Measurements from ENCODE around the gene THBS1. TPM values are rescaled to one million over a fixed set of nuclear protein-coding genes. Genes with fewer than 3 reads are reported as not detected.

THBS1 gene
- total RNA-seq, 1 experiment from 2014 or later = 393 TPM

DNA sequence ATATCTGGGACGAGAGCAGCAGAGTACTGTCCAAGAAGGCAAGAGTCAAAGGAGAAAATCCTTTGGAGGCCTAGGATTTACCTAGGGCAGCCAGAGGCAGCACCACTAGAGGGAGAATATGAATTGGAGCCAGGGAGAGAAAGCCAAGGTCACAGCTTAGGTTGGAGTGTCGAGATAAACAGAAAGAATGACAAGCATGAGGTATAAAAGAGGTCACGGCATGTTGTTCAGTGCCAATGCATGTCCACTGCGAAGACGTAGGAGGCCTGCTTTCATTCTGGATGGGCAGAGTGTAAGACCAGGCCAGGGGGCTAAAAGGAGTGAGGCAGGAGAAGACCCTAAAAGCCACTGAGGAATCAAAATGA lies 47.2 kb downstream of the THBS1 start:
- ChIA-PET POLR2A (interaction anchor here (1.0 to 2.3 kb wide), 2 partner anchors 10 to 30 kb away, joined by 3 to 10 read pairs; no protein-coding TSS in a partner anchor), CTCF (interaction anchor here (0.5 to 7.2 kb wide), 2 partner anchors 46 to 90 kb away, joined by 3 to 48 read pairs; partner anchors contain the start of gene THBS1)
- Mint-ChIP-seq H3K4me1 (ENCODE audit: insufficient read depth, unreplicated experiment) (peaks cover 40% of the 10 kb centered on the region), H3K4me3 (ENCODE audit: unreplicated experiment) (no peak overlapping the region), H3K9me3 (ENCODE audit: unreplicated experiment) (no peaks in the 10 kb centered on the region), H3K36me3 (ENCODE audit: insufficient read depth, unreplicated experiment) (peaks cover 10% of the 10 kb centered on the region), H3K27me3 (ENCODE audit: insufficient read depth, unreplicated experiment) (no peaks in the 10 kb centered on the region), H3K27ac (ENCODE audit: low read depth, unreplicated experiment) (no peak overlapping the region)
- no TSS peak for BruUV-seq (replicated peaks)
- no peak for TF ChIP-seq CTCF (IDR thresholded peaks at IDR 0.05; ENCODE audit: unreplicated experiment)
- intact Hi-C loops (cut with micrococcal nuclease) = no loop called here
- DNase-seq (ENCODE audit: unreplicated experiment) = no peak

GRCh38 chr15:39628546-39629257 lies 47.8 kb downstream of the THBS1 start:
- Mint-ChIP-seq H3K27me3 (ENCODE audit: insufficient read depth, unreplicated experiment) (no peaks in the 10 kb centered on the region), H3K9me3 (ENCODE audit: unreplicated experiment) (no peaks in the 10 kb centered on the region), H3K4me1 (ENCODE audit: insufficient read depth, unreplicated experiment) (peaks cover 40% of the 10 kb centered on the region), H3K4me3 (ENCODE audit: unreplicated experiment) (no peak overlapping the region), H3K27ac (ENCODE audit: low read depth, unreplicated experiment) (peak overlapping the region; percentile 77), H3K36me3 (ENCODE audit: insufficient read depth, unreplicated experiment) (peaks cover 10% of the 10 kb centered on the region)
- no peak for DNase-seq (ENCODE audit: unreplicated experiment)
- CTCF ChIA-PET = interaction anchor here (0.5 to 1.2 kb wide), 7 partner anchors 10 to 1296 kb away, joined by 3 to 6 read pairs (median 3); no protein-coding TSS in a partner anchor
- no peak for TF ChIP-seq CTCF (IDR thresholded peaks at IDR 0.05; ENCODE audit: unreplicated experiment)
- intact Hi-C loops (cut with micrococcal nuclease) = no loop called here
- BruUV-seq (replicated peaks) = no TSS peak
- POLR2A ChIA-PET = interaction anchor here (1.0 to 2.3 kb wide), 4 partner anchors 10 to 30 kb away, joined by 3 to 16 read pairs (median 10); no protein-coding TSS in a partner anchor

DNA sequence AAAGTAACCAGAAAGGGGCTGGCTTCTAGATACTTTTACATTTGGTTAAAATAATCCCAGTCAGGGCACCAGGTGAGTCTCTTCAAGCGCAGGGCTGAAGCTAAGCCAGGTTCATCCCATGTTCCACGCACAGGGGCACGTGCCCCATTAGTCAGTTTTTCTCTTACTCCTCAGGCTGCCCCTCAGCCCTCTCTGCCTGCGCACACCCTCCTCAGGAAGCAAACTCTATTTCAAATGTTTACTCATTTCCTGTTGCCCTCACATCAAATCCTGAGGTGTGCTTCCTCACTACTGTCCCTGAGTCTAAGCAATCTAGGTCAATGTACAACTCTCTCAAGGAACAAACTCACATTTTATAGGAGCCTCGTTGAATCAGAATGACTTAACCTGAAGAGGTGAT lies 48.5 kb downstream of the THBS1 start:
- Mint-ChIP-seq H3K27me3 (ENCODE audit: insufficient read depth, unreplicated experiment) (no peaks in the 10 kb centered on the region), H3K4me1 (ENCODE audit: insufficient read depth, unreplicated experiment) (peaks cover 38% of the 10 kb centered on the region), H3K9me3 (ENCODE audit: unreplicated experiment) (no peaks in the 10 kb centered on the region), H3K4me3 (ENCODE audit: unreplicated experiment) (no peak overlapping the region), H3K27ac (ENCODE audit: low read depth, unreplicated experiment) (peak overlapping the region; percentile 77), H3K36me3 (ENCODE audit: insufficient read depth, unreplicated experiment) (peaks cover 9% of the 10 kb centered on the region)
- ChIA-PET POLR2A (interaction anchor here (0.7 to 2.3 kb wide), 4 partner anchors 11 to 52 kb away, joined by 3 to 16 read pairs (median 10); no protein-coding TSS in a partner anchor), CTCF (interaction anchor here (0.6 to 1.2 kb wide), 7 partner anchors 41 to 734 kb away, joined by 3 to 4 read pairs (median 3); no protein-coding TSS in a partner anchor)
- peak; percentile 65 for DNase-seq (ENCODE audit: unreplicated experiment)
- TF ChIP-seq CTCF (IDR thresholded peaks at IDR 0.05; ENCODE audit: unreplicated experiment) = no peak
- BruUV-seq (replicated peaks) = no TSS peak
- intact Hi-C loops (cut with micrococcal nuclease) = no loop called here

GRCh38 chr15:39629906-39630305 lies 49.0 kb downstream of the THBS1 start:
- TF ChIP-seq CTCF (IDR thresholded peaks at IDR 0.05; ENCODE audit: unreplicated experiment) = no peak
- no peaks in the 10 kb centered on the region for H3K27me3 Mint-ChIP-seq (ENCODE audit: insufficient read depth, unreplicated experiment)
- no peak overlapping the region for H3K4me3 Mint-ChIP-seq (ENCODE audit: unreplicated experiment)
- H3K4me1 Mint-ChIP-seq (ENCODE audit: insufficient read depth, unreplicated experiment) = peaks cover 32% of the 10 kb centered on the region
- ChIA-PET POLR2A (interaction anchor here (0.7 to 2.3 kb wide), 5 partner anchors 12 to 52 kb away, joined by 3 to 16 read pairs (median 9); no protein-coding TSS in a partner anchor), CTCF (interaction anchor here (0.6 to 1.5 kb wide), 6 partner anchors 11 to 624 kb away, joined by 3 to 4 read pairs (median 3); no protein-coding TSS in a partner anchor)
- intact Hi-C loops (cut with micrococcal nuclease) = no loop called here
- peak; percentile 40 for DNase-seq (ENCODE audit: unreplicated experiment)
- BruUV-seq (replicated peaks) = no TSS peak
- H3K36me3 Mint-ChIP-seq (ENCODE audit: insufficient read depth, unreplicated experiment) = peaks cover 5% of the 10 kb centered on the region
- peak overlapping the region; percentile 77 for H3K27ac Mint-ChIP-seq (ENCODE audit: low read depth, unreplicated experiment)
- H3K9me3 Mint-ChIP-seq (ENCODE audit: unreplicated experiment) = no peaks in the 10 kb centered on the region

Data from MCF 10A (cell line).